HCT116 (cell line): ENCODE results near the gene ALK. TPM values are rescaled to one million over a fixed set of nuclear protein-coding genes. Genes with fewer than 3 reads are reported as not detected.

Experiments used
- ATAC-seq: fragments of 200-7000 bp; cut with Tn5 transposase; 2 replicates; pipeline ENCODE4 v1.9.1; 2020; ENCODE audit warnings: mild to moderate bottlenecking, moderate library complexity
- BruUV-seq: library from RNA; stranded (reverse); fragments of 400-500 nt; replicated peaks from 2 replicates; lab custom pipeline; 2021; lab: Mats Ljungman, UMichigan
- CTCF ChIA-PET: fragments of 300-600 bp; sonication (Branson Sonifier 250); formaldehyde crosslinking; loops from one replicate; lab custom pipeline; 2021; ENCODE audit warnings: antibody characterized with exemption; lab: Charles Lee
- POLR2A ChIA-PET: fragments of 300-600, 350-600 bp; sonication (Branson Sonifier 250); formaldehyde crosslinking; loops from one replicate; lab custom pipeline; 2021; ENCODE audit warnings: antibody characterized with exemption; lab: Charles Lee
- RAD21 ChIA-PET, 2 experiments: fragments of 300-600 bp; sonication (Branson Sonifier 250); formaldehyde crosslinking; loops; one replicate each; lab custom pipeline; 2023; ENCODE audit warnings: low total read pairs in 2 of 2; ENCODE audit not compliant: uncharacterized antibody in 2 of 2, unreplicated experiment in 2 of 2, low non-redundant PET in 1 of 2; lab: Charles Lee
- DNase-seq: peaks from one replicate; pipeline ENCODE4 v3.0.0-alpha.2; 2010; ENCODE audit warnings: low read depth, low spot score
- H2AFZ ChIP-seq: fragments of 200-600 bp; shearing (Covaris generic), sonication (generic); 2 replicates; pipeline ENCODE4 v1.6.1; 2017; ENCODE audit warnings: low read depth, mixed run types, mixed read lengths, antibody characterized with exemption, low read length; ENCODE audit not compliant: poor library complexity, severe bottlenecking
- H3K27ac ChIP-seq: 2 replicates; pipeline ENCODE4 v1.5.1; 2012; ENCODE audit warnings: low read depth, low read length
- H3K27me3 ChIP-seq: fragments of 200-600 bp; sonication (generic); 2 replicates; pipeline ENCODE4 v1.6.1; 2016; ENCODE audit warnings: mixed run types, low read length, mixed read lengths; ENCODE audit not compliant: insufficient read depth
- H3K36me3 ChIP-seq, 2 experiments: fragments of 200-500 bp in 1 of 2; fragments of 200-600 bp in 1 of 2; sonication (Bioruptor generic) in 1 of 2; sonication (generic) in 1 of 2; 2 replicates each; pipeline versions ENCODE4 v1.5.1 to v1.6.1; 2014 to 2016; ENCODE audit warnings: low read length in 2 of 2, inconsistent platforms in 1 of 2, mixed read lengths in 1 of 2, mixed run types in 1 of 2; ENCODE audit not compliant: insufficient read depth in 2 of 2, control insufficient read depth in 1 of 2
- H3K4me1 ChIP-seq, 2 experiments: fragments of 200-600 bp in 1 of 2; sonication (generic) in 1 of 2; 2 replicates each; pipeline versions ENCODE4 v1.5.1 to v1.6.1; 2012 to 2017; ENCODE audit warnings: low read length in 2 of 2, inconsistent platforms in 1 of 2, mild to moderate bottlenecking in 1 of 2, mixed read lengths in 1 of 2, mixed run types in 1 of 2, moderate library complexity in 1 of 2; ENCODE audit not compliant: insufficient read depth in 2 of 2, control insufficient read depth in 1 of 2
- H3K4me2 ChIP-seq: fragments of 200-600 bp; sonication (generic); 2 replicates; pipeline ENCODE4 v1.6.1; 2017; ENCODE audit warnings: mixed run types, low read length, mixed read lengths
- H3K4me3 ChIP-seq, 2 experiments: fragments of 200-600 bp in 1 of 2; sonication (generic) in 1 of 2; replicated peaks in 1 of 2; 2 replicates each; pipeline ENCODE4 v1.5.1; 2011 to 2016; ENCODE audit warnings: low read length in 2 of 2, control low read depth in 1 of 2, low read depth in 1 of 2, mild to moderate bottlenecking in 1 of 2, mixed read lengths in 1 of 2, mixed run types in 1 of 2
- H3K79me2 ChIP-seq: fragments of 200-600 bp; sonication (generic); 2 replicates; pipeline ENCODE4 v1.6.1; 2017; ENCODE audit warnings: mild to moderate bottlenecking, mixed run types, low read length, moderate library complexity, mixed read lengths; ENCODE audit not compliant: insufficient read depth
- H3K9ac ChIP-seq: fragments of 200-600 bp; sonication (generic); 2 replicates; pipeline ENCODE4 v1.6.1; 2016; ENCODE audit warnings: low read length, mixed read lengths
- H3K9me2 ChIP-seq: fragments of 200-600 bp; sonication (generic), shearing (Covaris generic); 2 replicates; pipeline ENCODE4 v1.6.1; 2017; ENCODE audit warnings: mixed run types, mild to moderate bottlenecking, moderate library complexity; ENCODE audit not compliant: insufficient read depth
- H3K9me3 ChIP-seq, 2 experiments: fragments of 200-500 bp in 1 of 2; fragments of 200-600 bp in 1 of 2; sonication (Bioruptor generic) in 1 of 2; sonication (generic) in 1 of 2; 2 replicates each; pipeline ENCODE4 v1.6.1; 2014 to 2017; ENCODE audit warnings: low read length in 2 of 2, mixed read lengths in 2 of 2, inconsistent platforms in 1 of 2, low read depth in 1 of 2, mild to moderate bottlenecking in 1 of 2, mixed run types in 1 of 2, moderate library complexity in 1 of 2; ENCODE audit not compliant: control insufficient read depth in 1 of 2, insufficient read depth in 1 of 2
- H4K20me1 ChIP-seq: fragments of 200-600 bp; sonication (generic), shearing (Covaris generic); 2 replicates; pipeline ENCODE4 v1.6.1; 2017; ENCODE audit warnings: mixed run types, mild to moderate bottlenecking, moderate library complexity; ENCODE audit not compliant: insufficient read depth
- CBX3 ChIP-seq: IDR thresholded peaks from 2 replicates; pipeline ENCODE4 v1.6.1; 2012; ENCODE audit warnings: low read depth
- CEBPB ChIP-seq: IDR thresholded peaks from 2 replicates; pipeline ENCODE4 v1.6.1; 2012; ENCODE audit warnings: low read depth
- EZH2phosphoT487 ChIP-seq: fragments of 200-600 bp; IDR thresholded peaks from 2 replicates; pipeline ENCODE4 v1.6.1; 2018; ENCODE audit warnings: antibody characterized with exemption, borderline replicate concordance
- FOSL1 ChIP-seq: IDR thresholded peaks from 2 replicates; pipeline ENCODE4 v1.6.1; 2012; ENCODE audit warnings: low read depth
- POLR2A ChIP-seq: IDR thresholded peaks from 2 replicates; pipeline ENCODE4 v1.7.0; 2011; ENCODE audit warnings: borderline replicate concordance; ENCODE audit not compliant: insufficient read depth, insufficient read length; ENCODE audit errors: extremely low read depth
- POLR2AphosphoS5 ChIP-seq: IDR thresholded peaks from 2 replicates; pipeline ENCODE4 v1.6.1; 2011; ENCODE audit warnings: mild to moderate bottlenecking, low read depth, low read length, moderate library complexity
- RAD21 ChIP-seq: IDR thresholded peaks from 2 replicates; pipeline ENCODE4 v1.6.1; 2012; ENCODE audit warnings: low read depth, mild to moderate bottlenecking
- SP1 ChIP-seq: IDR thresholded peaks from 2 replicates; pipeline ENCODE4 v1.6.1; 2012; ENCODE audit warnings: low read depth
- SRF ChIP-seq: IDR thresholded peaks from 2 replicates; pipeline ENCODE4 v1.6.1; 2012; ENCODE audit warnings: low read depth
- YY1 ChIP-seq: IDR thresholded peaks from 2 replicates; pipeline ENCODE4 v1.6.1; 2011; ENCODE audit warnings: low read length, low read depth, moderate library complexity, mild to moderate bottlenecking; ENCODE audit not compliant: insufficient replicate concordance; ENCODE audit errors: extremely low read depth
- ZFX ChIP-seq: fragments of 450-650 bp; IDR thresholded peaks from 2 replicates; pipeline ENCODE4 v1.6.1; 2017
- ZNF274 ChIP-seq: fragments of 200-500 bp; sonication (Bioruptor generic); IDR thresholded peaks from 2 replicates; pipeline ENCODE4 v1.6.1; 2014; ENCODE audit warnings: mild to moderate bottlenecking, low read depth, low read length, inconsistent platforms
- intact Hi-C: fragments of 100-400 bp; cut with micrococcal nuclease; formaldehyde crosslinking; loops from 2 replicates; pipeline ENCODE4 v1.10.0; 2022
- total RNA-seq: library from RNA; stranded (reverse); gene quantifications from one replicate; pipeline ENCODE4 v1.2.1, GENCODE V29; 2021; ENCODE audit not compliant: unreplicated experiment
- TF ChIP-seq, protein P1 (sequence below): IDR thresholded peaks from 2 replicates; pipeline ENCODE4 v1.6.1; 2011; ENCODE audit warnings: mild to moderate bottlenecking, low read length, moderate library complexity; ENCODE audit not compliant: insufficient replicate concordance; ENCODE audit errors: extremely low read depth
- TF ChIP-seq, protein P2 (sequence below), 3 experiments: fragments of 200-600 bp in 1 of 3; sonication (generic) in 1 of 3; IDR thresholded peaks in 2 of 3; conservative IDR thresholded peaks in 1 of 3; 2 replicates each; pipeline ENCODE4 v1.5.1; 2012 to 2017; ENCODE audit warnings: low read depth in 2 of 3, low read length in 2 of 3, antibody characterized with exemption in 1 of 3, borderline replicate concordance in 1 of 3, control low read depth in 1 of 3, mild to moderate bottlenecking in 1 of 3, mixed read lengths in 1 of 3, mixed run types in 1 of 3, moderate library complexity in 1 of 3; ENCODE audit not compliant: insufficient read depth in 1 of 3
- TF ChIP-seq, protein P3 (sequence below): IDR thresholded peaks from 2 replicates; pipeline ENCODE4 v1.6.1; 2012; ENCODE audit warnings: low read depth
- TF ChIP-seq, protein P4 (sequence below): IDR thresholded peaks from 2 replicates; pipeline ENCODE4 v1.6.1; 2012

ALK gene
- total RNA-seq, 1 experiment from 2014 or later: not detected

DNA sequence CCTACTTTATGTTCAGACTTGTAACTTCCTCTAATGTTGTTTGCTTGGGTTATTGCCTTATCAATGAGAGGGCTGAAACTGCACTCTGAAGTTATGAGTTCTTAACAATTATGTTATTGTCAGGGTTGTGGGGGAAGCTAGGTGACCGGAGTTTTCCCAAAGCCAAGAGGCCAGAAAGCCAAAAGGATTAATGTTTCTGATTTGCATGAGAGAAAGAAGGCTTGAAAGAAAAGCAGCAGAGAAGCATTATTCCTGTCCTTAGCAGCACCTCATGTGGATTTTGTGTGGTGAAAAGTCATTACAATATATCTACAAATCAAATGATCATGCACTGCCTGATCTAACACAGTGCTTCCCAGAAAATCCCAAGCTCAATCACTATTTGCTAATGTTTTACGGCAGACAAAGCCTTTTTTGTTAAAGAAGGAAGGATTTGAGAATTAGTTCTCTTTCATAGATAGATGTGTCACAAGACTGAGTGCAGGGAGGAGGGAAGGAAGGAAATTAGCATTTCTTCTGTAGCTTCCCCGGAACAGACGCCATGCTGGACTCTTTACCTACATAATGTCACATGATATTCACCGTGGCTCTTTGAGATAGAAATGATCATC, 203.2 kb downstream of the ALK start (continued):
- TF ChIP-seq ZNF274: no peak
- TF ChIP-seq POLR2A: no peak
- TF ChIP-seq CBX3: no peak
- TF ChIP-seq CEBPB: no peak
- no peak for TF ChIP-seq SRF
- TF ChIP-seq FOSL1: no peak
- TF ChIP-seq, protein P1, sequence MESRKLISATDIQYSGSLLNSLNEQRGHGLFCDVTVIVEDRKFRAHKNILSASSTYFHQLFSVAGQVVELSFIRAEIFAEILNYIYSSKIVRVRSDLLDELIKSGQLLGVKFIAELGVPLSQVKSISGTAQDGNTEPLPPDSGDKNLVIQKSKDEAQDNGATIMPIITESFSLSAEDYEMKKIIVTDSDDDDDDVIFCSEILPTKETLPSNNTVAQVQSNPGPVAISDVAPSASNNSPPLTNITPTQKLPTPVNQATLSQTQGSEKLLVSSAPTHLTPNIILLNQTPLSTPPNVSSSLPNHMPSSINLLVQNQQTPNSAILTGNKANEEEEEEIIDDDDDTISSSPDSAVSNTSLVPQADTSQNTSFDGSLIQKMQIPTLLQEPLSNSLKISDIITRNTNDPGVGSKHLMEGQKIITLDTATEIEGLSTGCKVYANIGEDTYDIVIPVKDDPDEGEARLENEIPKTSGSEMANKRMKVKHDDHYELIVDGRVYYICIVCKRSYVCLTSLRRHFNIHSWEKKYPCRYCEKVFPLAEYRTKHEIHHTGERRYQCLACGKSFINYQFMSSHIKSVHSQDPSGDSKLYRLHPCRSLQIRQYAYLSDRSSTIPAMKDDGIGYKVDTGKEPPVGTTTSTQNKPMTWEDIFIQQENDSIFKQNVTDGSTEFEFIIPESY: no peak
- TF ChIP-seq EZH2phosphoT487: no peak
- TF ChIP-seq SP1: no peak
- TF ChIP-seq RAD21: no peak
- no peak for TF ChIP-seq ZFX
- TF ChIP-seq, all 23 proteins: peak for 0

DNA sequence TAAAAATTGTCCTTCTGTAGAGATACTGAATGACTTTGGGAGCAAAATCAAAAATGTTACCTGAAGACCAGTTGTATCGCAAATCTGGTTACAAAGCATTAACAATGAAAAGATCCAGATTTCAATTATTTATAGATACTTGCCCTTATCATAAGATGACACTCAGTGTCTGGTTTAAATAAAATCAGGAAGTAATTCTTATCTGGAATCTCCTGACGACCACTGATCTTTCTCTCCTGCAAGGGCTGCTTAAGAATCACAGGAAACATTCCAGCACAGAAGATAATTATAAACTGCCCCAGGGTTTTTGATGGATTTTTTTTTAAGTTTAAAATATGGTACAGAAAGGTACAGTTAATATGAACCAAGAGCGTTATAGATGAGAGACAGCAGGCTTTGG, 205.7 kb downstream of the ALK start:
- intact Hi-C loops: no loop called here
- Histone ChIP-seq H3K79me2 (no peaks in the 10 kb centered on the region), H2AFZ (no peak overlapping the region), H4K20me1 (no peaks in the 10 kb centered on the region), H3K9me2 (no peaks in the 10 kb centered on the region), H3K36me3 (no peaks in the 10 kb centered on the region), H3K4me2 (no peak overlapping the region), H3K27ac (no peak overlapping the region), H3K9me3 (no peaks in the 10 kb centered on the region), H3K27me3 (peaks cover 69% of the 10 kb centered on the region), H3K4me3 (no peak overlapping the region), H3K4me1 (no peaks in the 10 kb centered on the region), H3K9ac (no peak overlapping the region)
- TF ChIP-seq SP1: no peak
- TF ChIP-seq POLR2AphosphoS5: no peak
- no peak for TF ChIP-seq CEBPB
- no peak for TF ChIP-seq YY1
- TF ChIP-seq, protein P2, sequence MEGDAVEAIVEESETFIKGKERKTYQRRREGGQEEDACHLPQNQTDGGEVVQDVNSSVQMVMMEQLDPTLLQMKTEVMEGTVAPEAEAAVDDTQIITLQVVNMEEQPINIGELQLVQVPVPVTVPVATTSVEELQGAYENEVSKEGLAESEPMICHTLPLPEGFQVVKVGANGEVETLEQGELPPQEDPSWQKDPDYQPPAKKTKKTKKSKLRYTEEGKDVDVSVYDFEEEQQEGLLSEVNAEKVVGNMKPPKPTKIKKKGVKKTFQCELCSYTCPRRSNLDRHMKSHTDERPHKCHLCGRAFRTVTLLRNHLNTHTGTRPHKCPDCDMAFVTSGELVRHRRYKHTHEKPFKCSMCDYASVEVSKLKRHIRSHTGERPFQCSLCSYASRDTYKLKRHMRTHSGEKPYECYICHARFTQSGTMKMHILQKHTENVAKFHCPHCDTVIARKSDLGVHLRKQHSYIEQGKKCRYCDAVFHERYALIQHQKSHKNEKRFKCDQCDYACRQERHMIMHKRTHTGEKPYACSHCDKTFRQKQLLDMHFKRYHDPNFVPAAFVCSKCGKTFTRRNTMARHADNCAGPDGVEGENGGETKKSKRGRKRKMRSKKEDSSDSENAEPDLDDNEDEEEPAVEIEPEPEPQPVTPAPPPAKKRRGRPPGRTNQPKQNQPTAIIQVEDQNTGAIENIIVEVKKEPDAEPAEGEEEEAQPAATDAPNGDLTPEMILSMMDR (IDR thresholded peaks at IDR 0.05 in 2 of 3, conservative IDR thresholded peaks at IDR 0.05 in 1 of 3; ENCODE audit: borderline replicate concordance in 1 of 3, insufficient read depth in 1 of 3, low read depth in 2 of 3, low read length in 2 of 3): no peak
- TF ChIP-seq, protein P3, sequence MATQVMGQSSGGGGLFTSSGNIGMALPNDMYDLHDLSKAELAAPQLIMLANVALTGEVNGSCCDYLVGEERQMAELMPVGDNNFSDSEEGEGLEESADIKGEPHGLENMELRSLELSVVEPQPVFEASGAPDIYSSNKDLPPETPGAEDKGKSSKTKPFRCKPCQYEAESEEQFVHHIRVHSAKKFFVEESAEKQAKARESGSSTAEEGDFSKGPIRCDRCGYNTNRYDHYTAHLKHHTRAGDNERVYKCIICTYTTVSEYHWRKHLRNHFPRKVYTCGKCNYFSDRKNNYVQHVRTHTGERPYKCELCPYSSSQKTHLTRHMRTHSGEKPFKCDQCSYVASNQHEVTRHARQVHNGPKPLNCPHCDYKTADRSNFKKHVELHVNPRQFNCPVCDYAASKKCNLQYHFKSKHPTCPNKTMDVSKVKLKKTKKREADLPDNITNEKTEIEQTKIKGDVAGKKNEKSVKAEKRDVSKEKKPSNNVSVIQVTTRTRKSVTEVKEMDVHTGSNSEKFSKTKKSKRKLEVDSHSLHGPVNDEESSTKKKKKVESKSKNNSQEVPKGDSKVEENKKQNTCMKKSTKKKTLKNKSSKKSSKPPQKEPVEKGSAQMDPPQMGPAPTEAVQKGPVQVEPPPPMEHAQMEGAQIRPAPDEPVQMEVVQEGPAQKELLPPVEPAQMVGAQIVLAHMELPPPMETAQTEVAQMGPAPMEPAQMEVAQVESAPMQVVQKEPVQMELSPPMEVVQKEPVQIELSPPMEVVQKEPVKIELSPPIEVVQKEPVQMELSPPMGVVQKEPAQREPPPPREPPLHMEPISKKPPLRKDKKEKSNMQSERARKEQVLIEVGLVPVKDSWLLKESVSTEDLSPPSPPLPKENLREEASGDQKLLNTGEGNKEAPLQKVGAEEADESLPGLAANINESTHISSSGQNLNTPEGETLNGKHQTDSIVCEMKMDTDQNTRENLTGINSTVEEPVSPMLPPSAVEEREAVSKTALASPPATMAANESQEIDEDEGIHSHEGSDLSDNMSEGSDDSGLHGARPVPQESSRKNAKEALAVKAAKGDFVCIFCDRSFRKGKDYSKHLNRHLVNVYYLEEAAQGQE: no peak
- TF ChIP-seq, protein P4, sequence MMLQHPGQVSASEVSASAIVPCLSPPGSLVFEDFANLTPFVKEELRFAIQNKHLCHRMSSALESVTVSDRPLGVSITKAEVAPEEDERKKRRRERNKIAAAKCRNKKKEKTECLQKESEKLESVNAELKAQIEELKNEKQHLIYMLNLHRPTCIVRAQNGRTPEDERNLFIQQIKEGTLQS: no peak
- ATAC-seq (no peak), DNase-seq (no peak)
- no TSS peak for BruUV-seq
- RAD21 ChIA-PET: no interaction called here
- CTCF ChIA-PET: no interaction called here
- POLR2A ChIA-PET: no interaction called here
